NB4 (cell line): ENCODE results near the gene ARHGEF10L.

ENCODE experiments used
- MYC ChIP-seq: IDR thresholded peaks from 2 replicates; pipeline ENCODE4 v1.6.1; 2011; ENCODE audit warnings: low read depth, low read length
- POLR2A ChIP-seq: IDR thresholded peaks from 2 replicates; pipeline ENCODE4 v1.6.1; 2011; ENCODE audit warnings: mild to moderate bottlenecking; ENCODE audit not compliant: insufficient read length; ENCODE audit errors: extremely low read depth
- TF ChIP-seq, protein P1 (sequence below): IDR thresholded peaks from one replicate; pipeline ENCODE4 v1.5.1; 2012; ENCODE audit warnings: low read depth, low read length

DNA sequence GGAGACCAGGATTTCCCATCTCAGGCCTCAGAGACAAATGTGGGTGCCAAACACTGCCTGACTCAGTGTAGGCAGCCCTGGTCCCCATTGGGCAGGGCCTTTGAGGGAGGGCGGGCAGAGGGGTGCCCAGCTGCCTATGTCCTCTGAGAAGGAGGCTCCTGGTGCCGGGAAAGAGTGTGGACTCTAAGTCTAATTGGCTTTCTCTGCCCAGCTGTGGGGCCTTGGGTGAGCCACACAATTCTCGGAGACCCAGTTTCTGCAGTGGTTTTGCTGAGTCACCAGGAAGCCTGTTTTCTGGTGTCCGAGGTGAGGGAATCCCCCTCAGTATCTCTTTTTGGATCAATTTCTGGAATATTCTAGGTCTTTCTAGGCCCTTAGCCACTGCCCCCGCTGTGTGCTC is 180.4 kb downstream of the ARHGEF10L start:
- TF ChIP-seq POLR2A (no peak), MYC (no peak)
- TF ChIP-seq, protein P1, sequence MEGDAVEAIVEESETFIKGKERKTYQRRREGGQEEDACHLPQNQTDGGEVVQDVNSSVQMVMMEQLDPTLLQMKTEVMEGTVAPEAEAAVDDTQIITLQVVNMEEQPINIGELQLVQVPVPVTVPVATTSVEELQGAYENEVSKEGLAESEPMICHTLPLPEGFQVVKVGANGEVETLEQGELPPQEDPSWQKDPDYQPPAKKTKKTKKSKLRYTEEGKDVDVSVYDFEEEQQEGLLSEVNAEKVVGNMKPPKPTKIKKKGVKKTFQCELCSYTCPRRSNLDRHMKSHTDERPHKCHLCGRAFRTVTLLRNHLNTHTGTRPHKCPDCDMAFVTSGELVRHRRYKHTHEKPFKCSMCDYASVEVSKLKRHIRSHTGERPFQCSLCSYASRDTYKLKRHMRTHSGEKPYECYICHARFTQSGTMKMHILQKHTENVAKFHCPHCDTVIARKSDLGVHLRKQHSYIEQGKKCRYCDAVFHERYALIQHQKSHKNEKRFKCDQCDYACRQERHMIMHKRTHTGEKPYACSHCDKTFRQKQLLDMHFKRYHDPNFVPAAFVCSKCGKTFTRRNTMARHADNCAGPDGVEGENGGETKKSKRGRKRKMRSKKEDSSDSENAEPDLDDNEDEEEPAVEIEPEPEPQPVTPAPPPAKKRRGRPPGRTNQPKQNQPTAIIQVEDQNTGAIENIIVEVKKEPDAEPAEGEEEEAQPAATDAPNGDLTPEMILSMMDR = no peak
